IPS-15b (cell line): ENCODE measurements around the gene SLC25A10.

ENCODE experiments used
- H3K27me3 ChIP-seq: one replicate; pipeline ENCODE4 v1.6.1; 2013; ENCODE audit warnings: low read length; ENCODE audit not compliant: control insufficient read depth, insufficient read depth
- H3K36me3 ChIP-seq: one replicate; pipeline ENCODE4 v1.6.1; 2013; ENCODE audit warnings: low read length; ENCODE audit not compliant: control insufficient read depth, insufficient read depth
- H3K4me1 ChIP-seq: one replicate; pipeline ENCODE4 v1.6.1; 2013; ENCODE audit warnings: mild to moderate bottlenecking, low read length; ENCODE audit not compliant: control insufficient read depth, insufficient read depth
- H3K4me3 ChIP-seq: one replicate; pipeline ENCODE4 v1.5.1; 2013; ENCODE audit warnings: low read depth, low read length
- H3K9ac ChIP-seq: one replicate; pipeline ENCODE4 v1.6.1; 2013; ENCODE audit warnings: low read depth, mild to moderate bottlenecking, low read length
- H3K9me3 ChIP-seq: one replicate; pipeline ENCODE4 v1.6.1; 2013; ENCODE audit warnings: mild to moderate bottlenecking, low read length; ENCODE audit not compliant: control insufficient read depth, insufficient read depth

The SLC25A10 gene

GRCh38 chr17:81720267-81721071, 8.4 kb downstream of the SLC25A10 start:
- Histone ChIP-seq H3K4me1 (peaks cover 8% of the 10 kb centered on the region), H3K27me3 (no peaks in the 10 kb centered on the region), H3K36me3 (peaks cover 23% of the 10 kb centered on the region), H3K9ac (peak overlapping the region; percentile 37), H3K9me3 (no peaks in the 10 kb centered on the region), H3K4me3 (no peak overlapping the region)

- Histone ChIP-seq H3K4me1 (peaks cover 8% of the 10 kb centered on the region), H3K9me3 (no peaks in the 10 kb centered on the region), H3K27me3 (no peaks in the 10 kb centered on the region), H3K4me3 (no peak overlapping the region), H3K9ac (no peak overlapping the region), H3K36me3 (peaks cover 14% of the 10 kb centered on the region)
Measured at GRCh38 chr17:81722184-81723120, 10.4 kb downstream of the SLC25A10 start.

GRCh38 chr17:81723651-81724209, 11.6 kb downstream of the SLC25A10 start:
- Histone ChIP-seq H3K9me3 (no peaks in the 10 kb centered on the region), H3K4me1 (peaks cover 8% of the 10 kb centered on the region), H3K9ac (no peak overlapping the region), H3K36me3 (peaks cover 5% of the 10 kb centered on the region), H3K27me3 (no peaks in the 10 kb centered on the region), H3K4me3 (no peak overlapping the region)

- no peaks in the 10 kb centered on the region for H3K9me3 ChIP-seq
- H3K9ac ChIP-seq = no peak overlapping the region
- peaks cover 8% of the 10 kb centered on the region for H3K4me1 ChIP-seq
- no peaks in the 10 kb centered on the region for H3K27me3 ChIP-seq
- H3K36me3 ChIP-seq = no peaks in the 10 kb centered on the region
- H3K4me3 ChIP-seq = no peak overlapping the region
Measured at GRCh38 chr17:81725439-81725838, 13.4 kb downstream of the SLC25A10 start.

- Histone ChIP-seq H3K9ac (no peak overlapping the region), H3K4me3 (no peak overlapping the region)
Measured at GRCh38 chr17:81726004-81726403, 13.9 kb downstream of the SLC25A10 start.

GRCh38 chr17:81727324-81728031, 15.4 kb downstream of the SLC25A10 start:
- Histone ChIP-seq H3K4me1 (peaks cover under 1% of the 10 kb centered on the region), H3K27me3 (no peaks in the 10 kb centered on the region), H3K36me3 (no peaks in the 10 kb centered on the region), H3K9me3 (no peaks in the 10 kb centered on the region), H3K9ac (no peak overlapping the region), H3K4me3 (no peak overlapping the region)

More at GRCh38 chr17:81726004-81726403, 13.9 kb downstream of the SLC25A10 start:
- H3K36me3 ChIP-seq = no peaks in the 10 kb centered on the region
- peaks cover 5% of the 10 kb centered on the region for H3K4me1 ChIP-seq
- no peaks in the 10 kb centered on the region for H3K27me3 ChIP-seq
- no peaks in the 10 kb centered on the region for H3K9me3 ChIP-seq

GRCh38 chr17:81733507-81734404, 21.7 kb downstream of the SLC25A10 start:
- H3K4me3 ChIP-seq = no peak overlapping the region
- H3K27me3 ChIP-seq = no peaks in the 10 kb centered on the region
- H3K9ac ChIP-seq = no peak overlapping the region
- no peaks in the 10 kb centered on the region for H3K36me3 ChIP-seq
- peaks cover 3% of the 10 kb centered on the region for H3K4me1 ChIP-seq
- H3K9me3 ChIP-seq = no peaks in the 10 kb centered on the region

GRCh38 chr17:81734405-81735263, 22.6 kb downstream of the SLC25A10 start:
- H3K4me3 ChIP-seq = no peak overlapping the region
- no peaks in the 10 kb centered on the region for H3K36me3 ChIP-seq
- H3K4me1 ChIP-seq = peaks cover 3% of the 10 kb centered on the region
- H3K9me3 ChIP-seq = no peaks in the 10 kb centered on the region
- no peaks in the 10 kb centered on the region for H3K27me3 ChIP-seq
- H3K9ac ChIP-seq = no peak overlapping the region

- H3K4me3 ChIP-seq = no peak overlapping the region
- H3K4me1 ChIP-seq = peaks cover 3% of the 10 kb centered on the region
- H3K36me3 ChIP-seq = no peaks in the 10 kb centered on the region
- H3K9ac ChIP-seq = no peak overlapping the region
- H3K9me3 ChIP-seq = no peaks in the 10 kb centered on the region
- no peaks in the 10 kb centered on the region for H3K27me3 ChIP-seq
Measured at GRCh38 chr17:81735264-81736102, 23.4 kb downstream of the SLC25A10 start.
